IMR-90 (cell line): ENCODE results near the gene TSPAN19. TPM values are rescaled to one million over a fixed set of nuclear protein-coding genes. Genes with fewer than 3 reads are reported as not detected.

Source experiments
- ATAC-seq: fragments of 200-7000 bp; cut with Tn5 transposase; 2 replicates; pipeline ENCODE4 v1.9.1; 2020; ENCODE audit warnings: low read depth, mild to moderate bottlenecking, moderate library complexity
- BruUV-seq: library from RNA; stranded (reverse); fragments of 400-500 nt; replicated peaks from 2 replicates; lab custom pipeline; 2021; lab: Mats Ljungman, UMichigan
- CTCF ChIA-PET: fragments of 300-600 bp; formaldehyde crosslinking; extraction: SDS; loops from one replicate; lab custom pipeline; 2021; ENCODE audit warnings: antibody characterized with exemption; lab: Yijun Ruan, JAX
- POLR2A ChIA-PET: fragments of 300-600 bp; sonication (Branson Sonifier 250); formaldehyde crosslinking; loops from one replicate; lab custom pipeline; 2022; ENCODE audit warnings: antibody characterized with exemption; ENCODE audit not compliant: unreplicated experiment; lab: Charles Lee
- DNase-seq: peaks from one replicate; pipeline ENCODE4 v3.0.0; 2013
- H2AFZ ChIP-seq: replicated peaks from 2 replicates; pipeline ENCODE3; 2013; ENCODE audit warnings: low read length, mild to moderate bottlenecking; ENCODE audit not compliant: poor library complexity
- H2AK5ac ChIP-seq: 2 replicates; pipeline ENCODE4 v1.6.1; 2013; ENCODE audit warnings: low read depth, low read length, inconsistent platforms
- H2AK9ac ChIP-seq: replicated peaks from 2 replicates; pipeline ENCODE3; 2013; ENCODE audit warnings: mild to moderate bottlenecking, low read depth, low read length, moderate library complexity; ENCODE audit not compliant: poor library complexity
- H2BK120ac ChIP-seq: 2 replicates; pipeline ENCODE4 v1.6.1; 2013; ENCODE audit warnings: low read depth, low read length, inconsistent platforms
- H2BK15ac ChIP-seq: 3 replicates; pipeline ENCODE4 v1.6.1; 2013; ENCODE audit warnings: low read depth, low read length, inconsistent platforms
- H2BK20ac ChIP-seq: 2 replicates; pipeline ENCODE4 v1.6.1; 2013; ENCODE audit warnings: low read depth, mild to moderate bottlenecking, inconsistent platforms, low read length, moderate library complexity
- H2BK5ac ChIP-seq: 2 replicates; pipeline ENCODE4 v1.6.1; 2013; ENCODE audit warnings: mild to moderate bottlenecking, low read depth, low read length, inconsistent platforms; ENCODE audit not compliant: poor library complexity, severe bottlenecking
- H3K14ac ChIP-seq: replicated peaks from 2 replicates; pipeline ENCODE4 v1.6.1; 2013; ENCODE audit warnings: low read depth, low read length, inconsistent platforms
- H3K18ac ChIP-seq: 2 replicates; pipeline ENCODE4 v1.6.1; 2013; ENCODE audit warnings: low read depth, low read length, control low read depth
- H3K23ac ChIP-seq: 2 replicates; pipeline ENCODE4 v1.6.1; 2013; ENCODE audit warnings: low read depth, low read length, inconsistent platforms
- H3K27ac ChIP-seq: 2 replicates; pipeline ENCODE4 v1.5.1; 2013; ENCODE audit warnings: mild to moderate bottlenecking, control low read depth, low read length; ENCODE audit not compliant: insufficient read depth
- H3K27me3 ChIP-seq: 2 replicates; pipeline ENCODE4 v1.6.1; 2013; ENCODE audit warnings: low read length; ENCODE audit not compliant: control insufficient read depth, insufficient read depth
- H3K36me3 ChIP-seq: 2 replicates; pipeline ENCODE4 v1.6.1; 2013; ENCODE audit warnings: low read length, mixed read lengths; ENCODE audit not compliant: control insufficient read depth, insufficient read depth
- H3K4ac ChIP-seq: 2 replicates; pipeline ENCODE4 v1.6.1; 2013; ENCODE audit warnings: low read depth, low read length, inconsistent platforms
- H3K4me1 ChIP-seq: 2 replicates; pipeline ENCODE4 v1.6.1; 2013; ENCODE audit warnings: low read length, mixed read lengths; ENCODE audit not compliant: control insufficient read depth, insufficient read depth
- H3K4me2 ChIP-seq: 2 replicates; pipeline ENCODE4 v1.6.1; 2013; ENCODE audit warnings: low read depth, mild to moderate bottlenecking, control low read depth, low read length, moderate library complexity
- H3K4me3 ChIP-seq: 2 replicates; pipeline ENCODE4 v1.5.1; 2013; ENCODE audit warnings: low read depth, mild to moderate bottlenecking, control low read depth, low read length, moderate library complexity; ENCODE audit not compliant: insufficient read depth
- H3K56ac ChIP-seq: 2 replicates; pipeline ENCODE4 v1.6.1; 2013; ENCODE audit warnings: low read length, inconsistent platforms; ENCODE audit not compliant: insufficient read depth; ENCODE audit errors: extremely low read depth
- H3K79me1 ChIP-seq, 2 experiments: 2 replicates each; pipeline ENCODE4 v1.6.1; 2013; ENCODE audit warnings: low read length in 2 of 2, inconsistent platforms in 1 of 2, low read depth in 1 of 2
- H3K9ac ChIP-seq: 2 replicates; pipeline ENCODE4 v1.6.1; 2013; ENCODE audit warnings: low read depth, low read length, control low read depth
- H3K9me1 ChIP-seq: 2 replicates; pipeline ENCODE4 v1.6.1; 2013; ENCODE audit warnings: low read length, inconsistent platforms; ENCODE audit not compliant: insufficient read depth
- H3K9me3 ChIP-seq: 2 replicates; pipeline ENCODE4 v1.6.1; 2013; ENCODE audit warnings: low read length; ENCODE audit not compliant: control insufficient read depth, insufficient read depth
- H4K20me1 ChIP-seq: 2 replicates; pipeline ENCODE4 v1.6.1; 2013; ENCODE audit warnings: low read length, inconsistent platforms; ENCODE audit not compliant: insufficient read depth
- H4K5ac ChIP-seq: 2 replicates; pipeline ENCODE4 v1.6.1; 2013; ENCODE audit warnings: mild to moderate bottlenecking, low read depth, low read length, control low read depth
- H4K8ac ChIP-seq, 2 experiments: 2 replicates each; pipeline ENCODE4 v1.6.1; 2013; ENCODE audit warnings: low read depth in 2 of 2, low read length in 2 of 2, control low read depth in 1 of 2, inconsistent platforms in 1 of 2
- H4K91ac ChIP-seq: 2 replicates; pipeline ENCODE4 v1.6.1; 2013; ENCODE audit warnings: low read depth, low read length, inconsistent platforms; ENCODE audit not compliant: insufficient read depth
- BHLHE40 ChIP-seq: fragments of 150-350 bp; IDR thresholded peaks from 2 replicates; pipeline ENCODE4 v1.6.1; 2016; ENCODE audit warnings: mild to moderate bottlenecking, low read depth, low read length
- CEBPB ChIP-seq: IDR thresholded peaks from 2 replicates; pipeline ENCODE4 v1.6.1; 2012; ENCODE audit warnings: low read depth, low read length, improper control_type of control experiment
- CHD1 ChIP-seq: IDR thresholded peaks from 2 replicates; pipeline ENCODE4 v1.6.1; 2012; ENCODE audit warnings: low read depth, low read length, improper control_type of control experiment
- CTCF ChIP-seq: conservative IDR thresholded peaks from 2 replicates; pipeline ENCODE4 v1.5.1; 2012; ENCODE audit warnings: mild to moderate bottlenecking, low read depth, low read length, improper control_type of control experiment
- ELK1 ChIP-seq: fragments of 150-350 bp; IDR thresholded peaks from 2 replicates; pipeline ENCODE4 v1.6.1; 2016; ENCODE audit warnings: low read depth, mild to moderate bottlenecking, low read length, moderate library complexity, borderline replicate concordance
- FOS ChIP-seq: fragments of 150-350 bp; IDR thresholded peaks from 2 replicates; pipeline ENCODE4 v1.6.1; 2016; ENCODE audit warnings: low read depth, low read length
- MAFK ChIP-seq: IDR thresholded peaks from 2 replicates; pipeline ENCODE4 v1.6.1; 2012; ENCODE audit warnings: low read depth, low read length, improper control_type of control experiment
- MAZ ChIP-seq: IDR thresholded peaks from 2 replicates; pipeline ENCODE4 v1.6.1; 2012; ENCODE audit warnings: low read depth, mild to moderate bottlenecking, low read length, improper control_type of control experiment, moderate library complexity, borderline replicate concordance
- MXI1 ChIP-seq: IDR thresholded peaks from 2 replicates; pipeline ENCODE4 v1.6.1; 2012; ENCODE audit warnings: low read depth, mild to moderate bottlenecking, low read length, moderate library complexity, borderline replicate concordance
- NFE2L2 ChIP-seq: fragments of 150-350 bp; IDR thresholded peaks from 2 replicates; pipeline ENCODE4 v1.6.1; 2016; ENCODE audit warnings: low read depth, mild to moderate bottlenecking, low read length
- POLR2A ChIP-seq: IDR thresholded peaks from 2 replicates; pipeline ENCODE4 v1.6.1; 2012; ENCODE audit warnings: mild to moderate bottlenecking, low read depth, low read length
- RAD21 ChIP-seq: IDR thresholded peaks from 2 replicates; pipeline ENCODE4 v1.6.1; 2012; ENCODE audit warnings: low read length, improper control_type of control experiment
- RCOR1 ChIP-seq: IDR thresholded peaks from 2 replicates; pipeline ENCODE4 v1.6.1; 2012; ENCODE audit warnings: mild to moderate bottlenecking, low read length, improper control_type of control experiment; ENCODE audit not compliant: insufficient replicate concordance
- RFX5 ChIP-seq: IDR thresholded peaks from 2 replicates; pipeline ENCODE4 v1.8.0; 2012; ENCODE audit warnings: low read depth, mild to moderate bottlenecking, low read length, moderate library complexity
- SMC3 ChIP-seq: fragments of 150-350 bp; IDR thresholded peaks from 2 replicates; pipeline ENCODE4 v1.6.1; 2016; ENCODE audit warnings: low read depth, mild to moderate bottlenecking, antibody characterized with exemption, low read length, moderate library complexity
- USF2 ChIP-seq: fragments of 150-350 bp; IDR thresholded peaks from 2 replicates; pipeline ENCODE4 v1.6.1; 2017; ENCODE audit warnings: mild to moderate bottlenecking, antibody characterized with exemption, low read length, low read depth
- WGBS, 2 experiments: methylation state at CpG; one replicate each; pipeline versions ENCODE4 v1.1.5 to v1.1.7; 2013; ENCODE audit warnings: missing lambda C conversion rate in 2 of 2; ENCODE audit not compliant: insufficient read length in 1 of 2; ENCODE audit errors: extremely low coverage in 2 of 2; 5-methylcytosine and 5-hydroxymethylcytosine counted together
- dilution Hi-C: fragments of 300-500 bp; cut with HindIII; formaldehyde crosslinking; loops from one replicate; pipeline ENCODE4 v1.14.3; 2018; ENCODE audit warnings: low sequenced_read_pairs; ENCODE audit not compliant: unreplicated experiment
- in situ Hi-C: fragments of 300-500 bp; cut with MboI; formaldehyde crosslinking; loops from 3 replicates; pipeline ENCODE4 v1.14.3; 2019; ENCODE audit warnings: low sequenced_read_pairs, inconsistent platforms, mixed read lengths
- intact Hi-C: fragments of 100-400 bp; cut with micrococcal nuclease; formaldehyde crosslinking; loops from 2 replicates; pipeline ENCODE4 v1.10.0; 2022
- polyA plus RNA-seq, 3 experiments: library from polyadenylated mRNA; depleted of rRNA; stranded (reverse); fragments of >200 nt; gene quantifications; 2 replicates each; pipeline ENCODE4 v1.2.3, GENCODE V29; 2012; ENCODE audit warnings: low replicate concordance in 1 of 3
- total RNA-seq: library from RNA; depleted of rRNA; stranded (reverse); fragments of >200 nt; gene quantifications from 2 replicates; pipeline ENCODE4 v1.2.3, GENCODE V29; 2012

The TSPAN19 gene
- total and polyA plus RNA-seq, 2 of the 4 experiments (the other 2 are of a cell fraction), result not detected

GRCh38 chr12:85060916-85061315 is 24.8 kb upstream of the TSPAN19 start:
- Histone ChIP-seq H3K27me3 (no peaks in the 10 kb centered on the region), H3K18ac (no peak overlapping the region), H2AK9ac (no peak overlapping the region), H3K23ac (no peak overlapping the region), H3K14ac (no peak overlapping the region), H2BK20ac (no peak overlapping the region), H4K5ac (no peak overlapping the region), H3K9ac (no peak overlapping the region), H3K4me1 (no peaks in the 10 kb centered on the region), H3K79me1 (no peaks in the 10 kb centered on the region), H2BK120ac (no peak overlapping the region), H3K27ac (no peak overlapping the region), H3K4me2 (no peak overlapping the region), H3K4me3 (no peak overlapping the region), H3K4ac (no peak overlapping the region), H2AK5ac (no peak overlapping the region), H2BK15ac (no peak overlapping the region), H2BK5ac (no peak overlapping the region), H4K20me1 (no peaks in the 10 kb centered on the region), H3K56ac (no peak overlapping the region), H2AFZ (no peak overlapping the region), H3K9me1 (no peaks in the 10 kb centered on the region), H3K36me3 (no peaks in the 10 kb centered on the region), H4K91ac (no peak overlapping the region), H4K8ac (no peak overlapping the region), H3K9me3 (no peaks in the 10 kb centered on the region)
- dilution Hi-C loops, result no loop called here
- in situ Hi-C loops, result no loop called here
- no TSS peak for BruUV-seq
- intact Hi-C loops, result no loop called here
- DNase-seq (no peak), ATAC-seq (no peak)
- WGBS, 2 experiments, result no CpG with 5 or more reads among the region's 2 CpGs
- CTCF ChIA-PET, result no interaction called here
- POLR2A ChIA-PET, result no interaction called here
- TF ChIP-seq RCOR1, result no peak
- no peak for TF ChIP-seq FOS
- no peak for TF ChIP-seq SMC3
- no peak for TF ChIP-seq CEBPB
- TF ChIP-seq MAFK, result no peak
- TF ChIP-seq RAD21, result no peak
- TF ChIP-seq CTCF, result no peak
- TF ChIP-seq MAZ, result no peak
- TF ChIP-seq NFE2L2, result no peak
- TF ChIP-seq MXI1, result no peak
- no peak for TF ChIP-seq BHLHE40
- no peak for TF ChIP-seq RFX5
- no peak for TF ChIP-seq POLR2A
- no peak for TF ChIP-seq USF2
- no peak for TF ChIP-seq ELK1
- TF ChIP-seq CHD1, result no peak
